ENCODE measurements around the gene PLEKHA1. TPM values are rescaled to one million over a fixed set of nuclear protein-coding genes. Genes with fewer than 3 reads are reported as not detected.

PLEKHA1 gene
- total and polyA plus RNA-seq, 2 of the 13 experiments (the other 11 are each of a cell fraction or from before 2014, with no cell fraction given), result 32.2 to 53.3 TPM

- peak; percentile 60 for TF ChIP-seq ZNF772 (CRISPR knock-in tag; IDR thresholded peaks at IDR 0.05)
- peak; percentile 46; the same call in 1 of the 2 replicates for TF ChIP-seq ZNF747 (CRISPR knock-in tag; IDR thresholded peaks at IDR 0.05; ENCODE audit: borderline replicate concordance)
- TF ChIP-seq ZNF160 (CRISPR knock-in tag; IDR thresholded peaks at IDR 0.05), result 0 out of 2 replicates have a peak, but pooled peaks have one; percentile 16
- 0 out of 2 replicates have a peak, but pooled peaks have one; percentile 49 for TF ChIP-seq ZNF234 (CRISPR knock-in tag; conservative IDR thresholded peaks at IDR 0.05)
- TF ChIP-seq CSRNP1 (CRISPR knock-in tag; IDR thresholded peaks at IDR 0.05), result no peak
- TF ChIP-seq ZNF646 (CRISPR knock-in tag; IDR thresholded peaks at IDR 0.05), result no peak
- no peak for TF ChIP-seq CHCHD3 (CRISPR knock-in tag; IDR thresholded peaks at IDR 0.05)
- TF ChIP-seq BORCS8-MEF2B (CRISPR knock-in tag; IDR thresholded peaks at IDR 0.05), result peak; percentile 18; the same call in 1 of the 2 replicates
- TF ChIP-seq NFKB2 (CRISPR knock-in tag; IDR thresholded peaks at IDR 0.05; ENCODE audit: borderline replicate concordance), result peak; percentile 56; the same call in 1 of the 2 replicates
- peak; percentile 80 for TF ChIP-seq UBTF (CRISPR knock-in tag; IDR thresholded peaks at IDR 0.05)
- peak; percentile 58; the same call in 1 of the 2 replicates for TF ChIP-seq ZFP36L1 (CRISPR knock-in tag; IDR thresholded peaks at IDR 0.05)
- peak; percentile 45; the same call in 1 of the 2 replicates for TF ChIP-seq PHF8 (CRISPR knock-in tag; IDR thresholded peaks at IDR 0.05)
- no peak for TF ChIP-seq ZNF224 (CRISPR knock-in tag; IDR thresholded peaks at IDR 0.05)
- no peak for TF ChIP-seq CREB1 (IDR thresholded peaks at IDR 0.05)
- TF ChIP-seq CREB1 (CRISPR knock-in tag; IDR thresholded peaks at IDR 0.05), result no peak
- no peak for TF ChIP-seq ZNF232 (CRISPR knock-in tag; IDR thresholded peaks at IDR 0.05; ENCODE audit: borderline replicate concordance)
- TF ChIP-seq MAX (IDR thresholded peaks at IDR 0.05), result peak; percentile 13; the same call in 1 of the 2 replicates
- no peak; the same call in 1 of the 2 replicates for TF ChIP-seq EED (CRISPR knock-in tag; IDR thresholded peaks at IDR 0.05)
Measured at GRCh38 chr10:122374859-122375678, 561 bp downstream of the PLEKHA1 start (continued).
